Head of caudate nucleus (tissue), 42 donors: ENCODE data around the gene SCLT1.

ENCODE experiments used
- DNase-seq, 42 donors: peaks; one replicate each; pipeline versions ENCODE4 v3.0.0 to v3.0.0-alpha.2; 2020 to 2021; ENCODE audit warnings: mixed read lengths in 7 of 42
- intact Hi-C: fragments of 100-400 bp; cut with DNase I; formaldehyde crosslinking; loops from one replicate; pipeline ENCODE4 v1.15.0; 2022

SCLT1 gene

DNA sequence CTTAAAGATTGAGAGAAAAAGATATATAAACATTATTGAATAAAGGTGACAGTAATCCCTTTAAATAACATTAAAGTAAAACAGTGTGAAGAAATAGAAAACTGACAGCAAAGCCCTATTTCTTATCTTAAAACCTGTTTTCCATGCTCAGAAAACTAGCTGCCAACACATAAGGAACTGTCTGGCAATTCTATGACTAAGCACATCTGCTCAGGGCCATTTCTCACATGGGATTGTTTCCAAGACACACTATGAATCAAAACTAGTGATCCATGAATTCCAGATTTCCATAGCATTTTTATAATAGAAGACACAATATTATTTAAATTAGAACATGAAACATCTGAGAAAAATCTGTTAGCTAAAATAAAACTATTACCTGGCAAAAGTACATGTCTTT is 113.4 kb downstream of the SCLT1 start:
- DNase-seq, result no peak
- intact Hi-C loops, result no loop called here

DNA sequence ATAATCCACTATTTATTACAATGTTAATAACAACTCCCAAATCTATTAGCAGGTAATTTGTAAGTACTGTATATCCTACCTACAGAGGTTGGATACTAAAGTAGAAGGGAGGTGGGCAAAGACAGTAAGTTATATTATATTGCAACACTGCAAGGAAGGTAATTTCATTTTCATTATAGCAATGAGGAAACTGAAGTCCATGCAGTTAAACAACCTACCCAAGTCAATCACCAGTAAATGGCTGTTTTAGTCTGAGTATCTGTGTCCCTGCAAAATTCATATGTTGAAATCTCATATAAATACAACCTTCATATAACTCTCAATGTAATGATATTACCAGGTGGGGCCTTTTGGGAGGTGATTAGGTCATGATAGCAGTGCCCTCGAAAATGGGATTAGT is 114.4 kb downstream of the SCLT1 start:
- intact Hi-C loops, result no loop called here
- no peak for DNase-seq

DNA sequence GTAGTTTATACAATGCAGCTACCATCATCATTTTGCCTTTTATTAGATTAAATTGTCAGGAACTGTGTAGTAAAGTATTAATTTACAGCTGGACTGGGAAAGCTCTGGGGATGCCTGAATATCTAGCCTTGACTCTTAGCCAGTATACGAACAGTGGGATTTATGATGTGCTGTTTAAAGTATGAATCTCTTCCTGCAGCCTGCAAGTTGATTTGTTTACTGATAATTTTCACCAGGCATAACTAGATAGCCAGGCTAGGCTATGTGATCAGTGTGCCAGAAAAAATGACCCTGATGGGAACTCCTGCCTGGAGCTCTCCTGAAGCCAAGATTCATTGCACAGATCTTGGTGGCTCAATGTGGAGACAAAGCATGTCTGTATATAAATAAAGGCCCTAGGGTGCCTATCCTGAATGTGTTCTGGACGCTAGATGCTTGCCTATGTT is 119.2 kb downstream of the SCLT1 start:
- no peak for DNase-seq

DNA sequence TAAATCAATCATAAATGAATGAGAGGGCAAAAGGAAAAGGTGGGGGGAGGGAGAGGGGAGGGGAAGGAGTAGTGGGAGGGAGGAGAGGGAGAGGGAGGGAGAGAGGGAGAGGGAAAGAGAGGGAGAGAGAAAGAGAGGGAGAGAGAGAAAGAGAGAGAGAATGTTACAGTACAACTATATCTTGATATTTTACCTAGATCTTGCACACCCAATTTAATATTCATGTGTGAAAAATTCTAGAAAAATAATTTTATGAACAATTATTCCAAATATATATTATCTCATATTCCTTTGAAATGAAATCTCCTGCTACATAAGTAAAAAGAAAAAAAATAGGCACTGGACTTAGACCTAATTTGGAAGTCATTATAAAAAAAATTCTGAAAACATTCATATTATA is 120.0 kb downstream of the SCLT1 start:
- intact Hi-C loops, result no loop called here

More for the DNA sequence above, 119.2 kb downstream of the SCLT1 start:
- intact Hi-C loops, result no loop called here

DNA sequence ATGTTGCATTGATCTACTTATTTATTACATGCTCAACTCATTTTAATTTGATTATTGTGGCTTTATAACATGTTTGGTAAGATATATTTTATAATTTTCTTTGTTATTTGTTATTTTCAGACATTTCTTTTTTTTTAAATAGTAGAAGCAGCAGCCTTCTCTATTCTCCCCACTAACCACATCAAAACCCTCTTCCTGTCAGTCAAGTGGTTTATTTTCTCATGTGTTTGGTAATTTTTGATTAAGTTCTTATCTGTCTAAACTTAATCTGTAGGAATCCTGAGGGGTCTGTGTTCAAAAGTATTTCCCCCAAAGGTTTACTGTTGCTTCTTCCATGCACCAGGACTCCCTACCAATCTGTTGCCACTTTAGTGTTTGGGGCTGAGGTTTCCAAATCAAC is 131.9 kb downstream of the SCLT1 start:
- no peak for DNase-seq
- intact Hi-C loops, result no loop called here

More for the DNA sequence above, 120.0 kb downstream of the SCLT1 start:
- DNase-seq, result no peak

DNA sequence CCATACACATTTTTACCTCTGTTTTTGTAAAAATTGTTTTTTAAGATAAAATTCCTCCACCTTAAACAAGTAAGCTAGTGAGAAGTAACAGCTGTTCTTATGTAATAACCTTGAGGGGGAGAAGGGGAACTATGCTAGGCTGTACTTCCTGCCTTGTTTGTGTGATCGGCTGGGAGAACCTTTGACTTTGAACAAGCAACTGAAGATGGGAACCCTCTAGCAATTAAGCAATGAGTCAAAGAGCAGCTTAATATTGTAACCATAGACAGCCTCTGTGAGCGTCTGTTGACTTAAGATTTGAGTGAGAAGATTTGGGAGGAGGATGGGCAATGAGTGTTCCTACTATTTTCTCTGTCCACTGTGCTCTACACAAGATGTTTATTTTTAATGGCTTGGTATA is 135.1 kb downstream of the SCLT1 start:
- intact Hi-C loops, result no loop called here
- no peak for DNase-seq

DNA sequence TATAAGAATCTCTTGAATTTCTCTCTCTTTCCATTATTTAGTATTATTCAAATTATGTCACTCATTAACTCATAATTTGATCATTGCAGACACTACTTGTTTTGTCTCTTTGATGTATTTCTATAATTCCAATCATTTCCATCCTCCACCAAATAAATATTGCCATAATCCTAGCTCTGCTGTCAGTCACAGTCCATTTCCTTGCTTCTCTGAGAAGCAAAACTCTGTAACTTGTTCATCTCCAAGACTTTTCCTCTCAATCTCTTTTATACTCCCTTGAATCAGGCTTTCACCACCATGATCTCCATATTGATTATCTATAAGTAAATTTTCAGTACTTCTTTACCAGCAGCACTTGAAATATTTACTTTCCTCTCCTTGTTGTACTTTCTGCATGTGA is 135.9 kb downstream of the SCLT1 start:
- no peak for DNase-seq
- intact Hi-C loops, result no loop called here

DNA sequence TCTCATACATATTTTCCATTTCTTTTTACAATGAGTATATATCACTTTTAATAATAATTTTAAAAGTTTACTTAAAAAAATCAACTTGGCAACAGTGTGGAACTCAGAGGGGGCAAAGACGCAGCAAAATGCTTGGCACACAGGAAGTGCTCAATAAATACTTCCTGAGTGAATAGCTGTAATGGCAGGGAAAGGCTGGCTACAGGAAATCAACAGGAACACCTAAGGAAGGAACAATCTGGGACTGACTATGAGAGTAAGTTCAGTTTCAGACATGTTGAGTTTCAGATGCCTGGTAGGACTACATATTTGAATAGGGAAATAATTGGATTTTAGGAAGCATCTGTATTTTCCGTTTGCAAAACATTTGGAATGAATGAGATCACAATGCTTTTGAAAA is 137.6 kb downstream of the SCLT1 start:
- DNase-seq, result no peak
- intact Hi-C loops, result no loop called here

DNA sequence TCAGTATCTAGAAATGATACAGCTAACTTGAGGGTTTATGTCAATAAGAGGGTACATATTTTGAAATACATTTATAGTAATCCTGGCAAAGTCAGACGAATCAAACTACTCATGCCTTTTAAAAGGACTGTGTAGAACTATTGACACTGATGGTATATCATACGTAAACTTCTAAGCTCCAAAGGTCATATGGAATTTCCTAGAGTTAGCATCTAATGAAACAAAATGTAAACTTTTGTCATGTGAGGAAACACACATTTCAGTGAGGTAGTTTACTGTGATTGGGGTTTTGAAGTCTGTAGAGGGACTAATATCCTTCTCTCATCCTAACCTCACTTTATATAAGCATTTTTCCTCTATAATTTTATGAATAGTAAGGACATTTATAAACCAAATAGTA is 138.4 kb downstream of the SCLT1 start:
- DNase-seq, result no peak
- intact Hi-C loops, result no loop called here

DNA sequence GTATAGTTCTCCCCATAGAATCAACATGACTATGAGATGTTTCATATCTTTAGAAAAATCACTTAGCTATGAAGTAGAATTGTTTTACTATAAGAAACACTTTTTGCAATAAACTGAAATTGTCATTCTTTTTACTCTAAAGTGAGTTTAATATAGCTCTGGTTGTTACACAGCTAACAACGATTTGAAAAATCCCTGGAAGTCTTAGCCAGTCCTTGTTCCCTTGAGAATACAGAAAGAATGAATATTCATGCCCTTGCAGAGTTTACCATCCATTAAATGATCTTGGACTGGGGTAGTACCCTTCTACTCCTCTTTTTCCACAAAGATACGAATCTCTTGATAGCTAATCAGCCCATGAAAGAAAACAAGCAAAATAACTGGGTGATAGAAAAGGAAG is 142.0 kb downstream of the SCLT1 start:
- intact Hi-C loops, result no loop called here
- DNase-seq, result no peak

DNA sequence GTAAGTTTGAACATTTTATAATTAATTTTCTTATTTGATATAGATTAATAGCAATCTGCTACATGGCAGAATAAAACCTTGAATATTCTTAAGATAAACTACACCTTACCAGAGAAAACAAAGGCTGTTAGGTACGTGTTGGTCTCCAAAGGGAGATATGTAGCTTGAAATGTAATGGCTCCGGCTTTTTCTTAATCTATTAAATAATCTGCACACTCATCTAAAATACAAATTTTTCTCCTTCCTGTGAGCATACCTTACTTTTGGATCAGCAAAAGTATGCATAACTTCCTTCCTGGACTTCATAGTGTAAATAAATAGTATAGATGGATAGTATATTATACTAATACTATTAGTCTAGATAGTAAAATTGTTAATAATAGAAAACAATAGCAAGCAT is 142.5 kb downstream of the SCLT1 start:
- no peak for DNase-seq
- intact Hi-C loops, result no loop called here

DNA sequence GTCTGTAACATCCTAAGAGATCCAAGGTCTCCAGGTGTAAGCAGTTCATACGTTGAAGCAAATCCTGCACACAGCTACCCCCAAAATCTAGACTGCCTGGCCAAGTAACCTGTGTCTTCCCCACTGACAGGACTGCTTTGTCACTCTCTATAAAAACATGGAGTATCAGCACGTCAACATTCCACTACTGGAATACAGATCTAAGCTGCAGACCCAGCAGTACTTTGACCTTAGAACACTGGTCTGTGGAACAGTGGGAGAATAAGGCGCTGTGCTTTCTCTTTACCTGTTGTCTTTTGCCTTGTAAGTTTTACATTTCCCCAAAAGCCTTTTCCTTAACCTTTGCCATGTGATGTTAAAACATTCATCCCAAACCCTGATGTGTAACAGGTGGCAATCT is 146.4 kb downstream of the SCLT1 start:
- DNase-seq, result no peak
- intact Hi-C loops, result no loop called here

DNA sequence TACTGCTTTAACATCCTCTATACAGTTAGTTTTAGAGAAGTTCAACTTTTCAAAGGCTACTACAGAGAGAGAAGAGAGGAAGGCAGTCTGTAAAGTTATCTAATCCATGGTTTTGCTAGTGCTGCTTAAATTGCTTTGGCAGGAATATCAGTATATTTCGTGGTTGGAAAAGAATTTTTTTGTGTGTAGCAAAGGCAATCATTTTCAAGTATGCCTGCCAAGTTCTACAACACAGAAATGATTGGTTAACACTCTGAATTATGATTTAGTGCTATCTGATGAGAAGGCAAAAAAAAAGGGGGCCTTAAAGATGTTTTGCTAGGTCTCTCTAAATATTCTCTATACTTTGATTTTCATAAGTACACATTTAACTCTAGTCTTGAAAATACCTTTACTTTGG is 150.7 kb downstream of the SCLT1 start:
- DNase-seq, result no peak
- intact Hi-C loops, result no loop called here

DNA sequence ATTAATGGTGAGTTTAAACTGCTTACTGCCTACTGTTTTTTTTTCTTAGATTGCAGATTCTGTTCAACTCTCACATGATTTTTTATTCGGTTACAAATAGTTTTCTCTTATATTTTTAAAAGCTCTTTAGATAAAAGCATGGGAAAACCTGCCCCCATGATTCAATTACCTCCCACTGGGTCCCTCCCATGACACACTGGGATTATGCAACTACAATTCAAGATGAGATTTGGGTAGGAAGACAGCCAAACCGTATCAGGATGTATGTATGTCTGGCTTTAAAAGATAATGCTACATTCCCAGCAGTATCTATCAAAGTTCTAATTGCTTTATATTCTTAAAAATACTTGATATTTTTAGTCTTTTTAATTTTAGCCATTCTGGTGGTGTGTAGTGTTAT is 152.4 kb downstream of the SCLT1 start:
- DNase-seq, result peak in 23 of 42 donors; percentile 7 to 70 (median 34)
- intact Hi-C loops, result no loop called here

DNA sequence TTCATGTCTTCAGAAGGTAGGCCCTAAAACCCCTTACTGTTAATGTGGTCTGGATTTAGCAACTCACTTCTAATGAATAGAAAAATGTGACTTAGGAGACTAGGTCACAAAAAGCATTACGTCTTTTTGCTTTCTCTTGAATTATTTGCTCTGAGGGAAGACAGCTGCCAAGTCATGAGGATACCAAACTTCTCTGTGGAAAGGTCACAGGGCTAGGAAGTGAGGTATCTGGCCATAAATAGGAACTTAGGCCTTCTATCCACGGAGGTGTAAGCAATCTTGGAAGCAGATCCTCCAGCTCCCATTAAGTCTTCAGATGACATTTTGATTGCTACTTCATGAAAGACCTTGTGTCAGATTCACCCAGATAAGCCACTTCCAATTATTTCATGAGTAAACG is 163.3 kb downstream of the SCLT1 start:
- no peak for DNase-seq
- intact Hi-C loops, result no loop called here

DNA sequence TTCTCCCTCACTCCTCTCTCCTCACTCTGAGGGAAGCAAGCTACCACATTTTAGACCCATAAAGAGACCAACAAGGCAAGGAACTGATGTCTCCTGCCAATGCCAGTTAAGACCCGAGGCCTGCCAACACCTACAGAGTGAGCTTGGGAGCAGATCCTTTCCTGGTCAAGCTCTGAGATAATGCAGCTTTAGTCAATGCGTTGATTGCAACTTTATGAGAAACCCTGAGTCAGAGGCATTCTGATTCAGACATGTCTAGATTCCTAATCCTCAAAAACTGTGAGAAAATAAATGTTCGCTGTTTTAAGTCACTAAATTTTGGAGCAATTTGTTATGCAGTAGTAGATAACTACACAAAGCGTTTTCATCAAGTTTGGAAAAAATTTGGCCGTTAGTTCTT is 168.4 kb downstream of the SCLT1 start:
- intact Hi-C loops, result no loop called here

DNA sequence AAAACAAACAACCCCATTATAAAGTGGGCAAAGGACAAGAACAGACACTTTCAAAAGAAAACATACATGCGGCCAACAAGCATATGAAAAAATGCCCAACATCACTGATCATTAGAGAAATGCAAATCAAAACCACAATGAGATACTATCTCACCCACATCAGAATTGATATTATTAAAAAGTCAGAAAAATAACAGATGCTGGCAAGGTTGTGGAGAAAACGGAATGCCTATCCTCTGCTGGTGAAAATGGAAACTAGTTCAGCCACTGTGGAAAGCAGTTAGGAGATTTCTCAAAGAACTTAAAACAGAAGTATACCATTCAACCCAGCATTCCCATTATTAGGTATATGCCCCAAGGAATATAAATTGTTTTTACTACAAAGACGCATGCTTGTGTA is 171.4 kb downstream of the SCLT1 start:
- intact Hi-C loops, result no loop called here
- DNase-seq, result no peak

More for the DNA sequence above, 168.4 kb downstream of the SCLT1 start:
- DNase-seq, result no peak

DNA sequence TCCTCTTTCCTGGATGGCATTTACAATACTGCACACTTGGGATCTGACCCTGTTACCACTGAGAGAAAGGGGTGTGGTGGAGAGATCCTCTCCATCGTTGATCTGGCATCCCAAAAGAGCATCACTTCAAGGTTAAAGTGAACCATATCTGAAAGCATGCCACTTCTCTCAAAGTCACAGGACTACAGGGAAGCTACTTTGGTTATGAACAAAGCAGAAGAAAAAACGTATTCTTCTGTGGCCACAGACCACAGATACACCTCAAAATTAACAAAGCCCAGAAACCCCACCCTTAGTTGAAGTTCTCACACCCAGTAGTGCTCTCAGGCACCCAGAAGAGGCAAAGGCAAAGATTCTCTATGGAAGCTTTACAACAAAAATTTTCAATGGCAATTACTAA is 175.6 kb downstream of the SCLT1 start:
- intact Hi-C loops, result no loop called here
- no peak for DNase-seq

DNA sequence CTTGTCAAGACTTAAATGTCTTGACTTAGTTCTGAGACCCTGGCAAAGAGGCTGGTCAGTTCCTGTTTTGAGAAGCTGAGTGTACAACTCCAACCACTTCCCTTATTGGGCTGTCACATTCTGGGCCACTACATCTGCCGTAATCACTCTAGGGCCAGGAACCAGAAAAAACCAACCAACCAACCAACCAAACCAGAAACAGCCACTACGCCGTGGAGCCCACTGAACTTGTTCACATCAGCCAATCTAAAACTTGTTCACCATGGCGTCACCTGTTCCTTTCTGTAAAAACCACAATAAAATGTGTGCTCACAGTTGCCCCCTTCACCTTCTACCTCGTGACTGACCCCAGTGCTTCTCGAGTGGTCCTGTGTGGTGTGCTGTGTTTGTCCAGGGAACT is 176.5 kb downstream of the SCLT1 start:
- intact Hi-C loops, result no loop called here
- DNase-seq, result peak in 27 of 42 donors; percentile 5 to 56 (median 18)

DNA sequence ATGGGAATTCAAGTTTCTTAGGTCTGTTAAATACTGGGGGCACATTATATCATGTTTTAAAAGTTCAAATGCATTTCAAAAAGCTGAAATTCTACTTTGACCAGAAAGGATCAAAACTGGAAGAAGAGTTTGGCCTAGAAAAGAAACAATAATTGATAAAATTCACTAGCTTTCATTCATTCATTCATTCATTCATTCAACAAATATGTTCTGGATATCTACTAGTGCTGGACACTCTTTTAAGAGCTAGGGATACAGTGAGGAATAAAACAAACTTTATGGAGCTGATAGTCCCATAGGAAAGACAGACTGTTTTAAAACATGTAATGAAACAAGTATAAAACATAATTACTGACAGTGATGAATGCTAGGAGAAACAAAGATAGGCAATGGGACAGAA is 177.8 kb downstream of the SCLT1 start:
- no peak for DNase-seq
- intact Hi-C loops, result no loop called here

DNA sequence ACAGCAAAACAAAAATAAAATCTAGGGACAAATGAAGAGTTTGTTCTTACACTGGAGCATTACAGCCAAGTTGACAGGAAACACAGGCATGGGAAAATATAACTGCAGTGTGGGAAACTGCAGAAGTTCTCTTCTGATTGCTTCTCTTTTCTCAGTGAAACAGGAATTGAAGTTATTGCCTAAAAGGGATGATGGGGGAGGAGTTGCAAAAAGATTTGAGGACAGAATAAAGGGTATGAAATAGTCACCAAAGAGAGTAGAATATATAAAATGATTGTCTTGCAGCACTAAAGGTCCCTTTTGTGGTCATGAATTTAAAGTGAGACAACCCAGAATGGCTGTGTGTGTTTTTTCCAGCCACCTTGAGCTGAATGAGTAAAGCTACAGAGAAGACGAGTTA is 180.1 kb downstream of the SCLT1 start:
- intact Hi-C loops, result no loop called here
- DNase-seq, result peak in 1 of 42 donors; percentile 7

DNA sequence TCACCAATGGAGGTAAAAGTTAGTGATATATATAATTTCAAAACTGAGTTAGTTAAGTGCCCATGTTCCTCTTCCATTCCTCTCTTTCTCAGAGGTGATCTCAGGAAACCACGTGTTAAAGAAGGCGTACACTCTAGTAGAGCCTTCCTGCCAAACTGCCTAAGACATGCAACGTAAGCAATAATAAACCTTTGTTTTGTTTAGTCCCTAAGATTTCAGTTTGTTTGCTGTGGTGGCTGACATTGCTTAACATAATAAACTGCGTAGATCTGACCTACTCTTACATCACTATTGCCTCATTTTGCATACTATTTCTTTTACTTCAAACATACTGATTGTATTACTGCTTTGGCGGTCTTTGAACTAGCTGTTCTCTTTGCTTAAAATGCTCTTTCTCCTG is 184.6 kb downstream of the SCLT1 start:
- intact Hi-C loops, result no loop called here
- no peak for DNase-seq
